Breast epithelium (tissue), 4 donors: ENCODE measurements around the gene ANKRD2. TPM values are rescaled to one million over a fixed set of nuclear protein-coding genes. Genes with fewer than 3 reads are reported as not detected.
A peak's percentile ranks its signal among the peaks of the same experiment; 100 is the strongest.

ENCODE experiments used
- DNase-seq, 2 donors: peaks; one replicate each; pipeline ENCODE4 v3.0.0-alpha.2; 2019; ENCODE audit warnings: low spot score in 2 of 2
- H3K27ac ChIP-seq, 2 donors: fragments of 200-600 bp; sonication (generic) in 1 of 2; one replicate each; pipeline ENCODE4 v1.5.1; 2016 to 2019; ENCODE audit warnings: mild to moderate bottlenecking in 1 of 2
- H3K27me3 ChIP-seq, 2 donors: fragments of 200-600 bp; sonication (generic) in 1 of 2; one replicate each; pipeline versions ENCODE4 v1.5.1 to v1.6.0; 2017 to 2019; ENCODE audit warnings: control low read depth in 1 of 2, mild to moderate bottlenecking in 1 of 2
- H3K36me3 ChIP-seq: fragments of 200-600 bp; one replicate; pipeline ENCODE4 v1.5.1; 2019
- H3K4me1 ChIP-seq, 2 donors: fragments of 200-600 bp; sonication (generic); one replicate each; pipeline ENCODE4 v1.5.1; 2016 to 2019; ENCODE audit warnings: control low read depth in 1 of 2
- H3K4me3 ChIP-seq, 3 donors: fragments of 200-600 bp; sonication (generic); 1 replicate in 2 of 3; 2 replicates in 1 of 3; pipeline ENCODE4 v1.5.1; 2016 to 2019; ENCODE audit warnings: mild to moderate bottlenecking in 3 of 3, moderate library complexity in 2 of 3
- H3K9me3 ChIP-seq, 2 donors: fragments of 200-600 bp; sonication (generic) in 1 of 2; one replicate each; pipeline ENCODE4 v1.5.1; 2016 to 2019; ENCODE audit warnings: control low read depth in 1 of 2
- CTCF ChIP-seq, 3 donors: fragments of 450-650 bp; IDR thresholded peaks; one replicate each; pipeline ENCODE4 v1.5.1; 2016 to 2017; ENCODE audit warnings: antibody characterized with exemption in 3 of 3, mild to moderate bottlenecking in 3 of 3, moderate library complexity in 3 of 3
- POLR2A ChIP-seq: fragments of 450-650 bp; IDR thresholded peaks from one replicate; pipeline ENCODE4 v1.6.1; 2016; ENCODE audit warnings: antibody characterized with exemption, mild to moderate bottlenecking, moderate library complexity
- POLR2AphosphoS5 ChIP-seq, 3 donors: sonication (generic); formaldehyde crosslinking; IDR thresholded peaks; one replicate each; pipeline ENCODE4 v1.6.1; 2017; ENCODE audit warnings: antibody characterized with exemption in 3 of 3
- intact Hi-C: fragments of 100-400 bp; cut with DNase I; formaldehyde crosslinking; loops from one replicate; pipeline ENCODE4 v1.15.1; 2023; ENCODE audit warnings: low total_unique reads
- total RNA-seq, 3 donors: library from RNA; depleted of rRNA; stranded (reverse); fragments of >200 nt; gene quantifications; one replicate each; pipeline ENCODE4 v1.1.0, GENCODE V29; 2016

Gene ANKRD2
- total RNA-seq, 3 donors from 2014 or later, result not detected

- peaks cover 0 to 6% of the 10 kb centered on the region in 2 donors for H3K4me1 ChIP-seq
- H3K36me3 ChIP-seq, result no peaks in the 10 kb centered on the region
- intact Hi-C loops, result no loop called here
- H3K9me3 ChIP-seq, result no peaks in the 10 kb centered on the region
- no peak overlapping the region for H3K27ac ChIP-seq
- H3K27me3 ChIP-seq, result no peaks in the 10 kb centered on the region
- DNase-seq, result no peak
- TF ChIP-seq POLR2A, result no peak
- no peak for TF ChIP-seq CTCF (IDR thresholded peaks at IDR 0.05)
- no peak for TF ChIP-seq POLR2AphosphoS5 (IDR thresholded peaks at IDR 0.05)
- H3K4me3 ChIP-seq, result no peak overlapping the region
These were observed 37.7 kb upstream of the ANKRD2 start for GRCh38 chr10:97534746-97535367.

- TF ChIP-seq POLR2AphosphoS5 (IDR thresholded peaks at IDR 0.05) (no peak), POLR2A (no peak), CTCF (IDR thresholded peaks at IDR 0.05) (no peak)
- no peak overlapping the region for H3K4me3 ChIP-seq
- intact Hi-C loops, result no loop called here
- H3K27ac ChIP-seq, result no peak overlapping the region
- H3K9me3 ChIP-seq, result no peaks in the 10 kb centered on the region
- no peaks in the 10 kb centered on the region for H3K27me3 ChIP-seq
- no peaks in the 10 kb centered on the region for H3K36me3 ChIP-seq
- peaks cover 1 to 16% of the 10 kb centered on the region in 2 donors for H3K4me1 ChIP-seq
- DNase-seq, result no peak
These were observed 35.3 kb upstream of the ANKRD2 start for GRCh38 chr10:97537186-97537869.

DNA sequence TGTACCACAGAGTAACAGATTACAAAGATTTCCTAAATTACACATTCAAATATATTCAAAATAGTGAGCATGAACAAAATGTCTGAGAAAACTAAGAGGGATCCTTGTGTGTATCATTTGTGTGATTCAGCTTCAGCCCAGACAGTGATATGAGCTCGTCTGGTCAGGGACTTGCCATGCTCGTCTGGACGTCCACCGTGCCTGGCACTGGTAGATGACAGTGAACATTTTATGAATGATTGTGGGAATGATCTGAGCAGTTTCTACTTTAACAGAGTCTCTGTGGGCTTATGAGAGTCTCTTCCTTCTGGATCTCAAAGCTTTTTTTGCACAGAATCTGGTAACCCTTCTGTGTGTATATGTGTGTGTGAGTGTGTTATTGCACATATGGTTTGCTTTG lies 34.2 kb upstream of the ANKRD2 start:
- TF ChIP-seq CTCF (IDR thresholded peaks at IDR 0.05) (no peak), POLR2A (no peak), POLR2AphosphoS5 (IDR thresholded peaks at IDR 0.05) (no peak)
- Histone ChIP-seq H3K4me1 (peaks cover 12 to 23% of the 10 kb centered on the region in 2 donors), H3K9me3 (no peaks in the 10 kb centered on the region), H3K27ac (peak overlapping the region; percentile 83 to 95), H3K36me3 (no peaks in the 10 kb centered on the region), H3K27me3 (no peaks in the 10 kb centered on the region), H3K4me3 (no peak overlapping the region)
- DNase-seq, result no peak
- intact Hi-C loops, result no loop called here

DNA sequence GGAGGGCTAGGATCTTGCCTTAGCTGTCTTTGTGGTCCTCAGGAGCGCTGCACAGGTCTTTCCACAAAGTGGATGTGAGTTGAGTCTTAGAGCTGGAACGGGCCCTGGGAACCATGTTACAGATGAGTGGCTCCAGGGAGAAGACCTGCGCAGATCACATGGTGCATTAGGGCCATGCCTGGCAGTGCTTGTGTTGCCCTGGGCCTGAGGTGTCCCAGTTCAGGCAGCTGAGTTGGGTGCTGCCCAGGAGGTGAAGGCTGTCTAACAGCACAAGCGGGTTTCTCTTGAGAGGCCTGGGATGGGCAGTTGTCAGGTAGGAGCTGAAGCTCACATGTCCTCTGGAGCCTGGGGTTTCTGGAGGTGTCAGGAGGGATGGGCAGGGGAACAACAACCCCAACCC lies 33.7 kb upstream of the ANKRD2 start:
- peak; percentile 75 to 77 for DNase-seq
- peak overlapping the region; percentile 83 to 95 for H3K27ac ChIP-seq
- no peak for TF ChIP-seq CTCF (IDR thresholded peaks at IDR 0.05)
- no peak for TF ChIP-seq POLR2A
- TF ChIP-seq POLR2AphosphoS5 (IDR thresholded peaks at IDR 0.05), result no peak
- intact Hi-C loops, result no loop called here
- peaks cover 14 to 23% of the 10 kb centered on the region in 2 donors for H3K4me1 ChIP-seq
- H3K4me3 ChIP-seq, result no peak overlapping the region
- H3K27me3 ChIP-seq, result no peaks in the 10 kb centered on the region
- H3K36me3 ChIP-seq, result no peaks in the 10 kb centered on the region
- no peaks in the 10 kb centered on the region for H3K9me3 ChIP-seq

DNA sequence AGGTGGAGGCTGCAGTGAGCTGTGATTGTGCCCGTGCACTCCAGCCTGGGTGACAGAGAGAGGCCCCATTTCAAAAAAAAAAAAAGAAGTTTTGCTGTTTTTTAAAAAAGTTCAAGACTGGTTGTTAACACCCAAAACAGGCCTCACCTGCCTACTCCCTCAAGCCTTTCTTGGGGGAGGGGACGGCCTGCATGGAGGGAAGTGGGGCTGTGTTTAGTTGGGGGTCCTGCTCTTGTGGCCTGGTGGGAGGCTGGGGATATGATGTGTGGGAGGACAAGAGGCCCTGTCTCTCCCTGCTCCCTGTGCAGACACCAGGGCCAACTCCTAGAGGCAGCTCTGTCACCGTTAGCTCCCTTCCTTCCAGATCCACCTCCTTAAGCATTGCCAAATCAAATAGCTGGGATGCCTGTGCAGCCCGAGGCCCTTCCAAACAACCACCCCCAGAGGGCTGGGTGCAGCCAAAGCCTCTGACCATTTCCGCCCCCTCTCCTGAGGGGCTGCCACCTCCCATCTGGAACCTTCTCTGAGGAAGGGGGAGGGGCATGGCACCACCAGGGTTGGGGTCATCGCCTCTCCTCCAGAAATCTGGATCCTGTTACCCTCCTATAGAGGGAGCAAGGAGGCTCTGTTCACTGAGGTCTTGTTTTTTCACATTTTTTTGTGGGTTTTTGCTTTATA lies 32.9 kb upstream of the ANKRD2 start:
- Histone ChIP-seq H3K9me3 (no peaks in the 10 kb centered on the region), H3K4me1 (peaks cover 14 to 23% of the 10 kb centered on the region in 2 donors), H3K4me3 (no peak overlapping the region), H3K36me3 (no peaks in the 10 kb centered on the region), H3K27me3 (no peaks in the 10 kb centered on the region), H3K27ac (peak overlapping the region; percentile 83 to 95)
- intact Hi-C loops, result loop anchor here (10.0 kb wide), 1 partner anchor 75 kb away; no protein-coding TSS in a partner anchor
- no peak for DNase-seq
- TF ChIP-seq CTCF (IDR thresholded peaks at IDR 0.05) (no peak), POLR2A (no peak), POLR2AphosphoS5 (IDR thresholded peaks at IDR 0.05) (peak in 1 of 3 donors; percentile 43)
